Thyroid gland (tissue), 4 donors: ENCODE data around the gene RAB11A.

Experiments
- CTCF ChIP-seq, 6 experiments: fragments of 200-600 bp in 3 of 6; fragments of 450-650 bp in 3 of 6; sonication (generic) in 3 of 6; IDR thresholded peaks; one replicate each; pipeline ENCODE4 v1.5.1; 2016 to 2019; ENCODE audit warnings: antibody characterized with exemption in 6 of 6, mild to moderate bottlenecking in 2 of 6, inconsistent platforms in 1 of 6, moderate library complexity in 1 of 6
- POLR2A ChIP-seq, 2 donors: fragments of 450-650 bp; IDR thresholded peaks; one replicate each; pipeline ENCODE4 v1.6.1; 2017; ENCODE audit warnings: antibody characterized with exemption in 2 of 2, mild to moderate bottlenecking in 2 of 2, moderate library complexity in 1 of 2

- no peak for TF ChIP-seq CTCF (IDR thresholded peaks at IDR 0.05)
- TF ChIP-seq POLR2A (IDR thresholded peaks at IDR 0.05): no peak
These were observed 37.1 kb downstream of the RAB11A start for GRCh38 chr15:65906396-65906795.
